ENCODE data around the gene BUB1B.

The BUB1B gene

DNA sequence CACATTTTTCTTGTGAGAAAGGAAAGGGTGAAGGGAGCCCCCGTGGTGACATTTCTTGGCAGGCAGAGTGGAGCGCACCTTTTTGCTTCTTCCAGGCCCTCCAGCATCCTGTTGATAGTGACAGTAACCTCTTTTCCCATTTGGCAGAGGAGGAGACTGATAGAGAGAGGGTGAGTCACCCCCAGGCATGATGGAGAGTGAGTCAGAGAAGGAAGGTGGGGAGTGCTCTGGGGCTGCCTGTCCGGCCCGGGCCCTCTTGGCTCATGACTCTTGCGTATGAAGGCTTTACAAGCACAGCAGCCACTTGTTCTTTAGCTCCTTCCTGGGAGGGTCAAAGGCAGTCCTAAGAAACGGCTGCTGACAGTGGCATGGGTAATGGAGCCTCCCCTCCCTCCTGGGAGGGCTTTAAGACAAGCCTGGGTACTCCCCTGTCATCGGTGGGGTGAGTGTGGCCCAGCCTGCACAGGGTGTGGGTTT lies 106.0 kb downstream of the BUB1B start:
- peak; percentile 82 for DNase-seq (ENCODE audit: low read depth)
- TF ChIP-seq, protein P1, sequence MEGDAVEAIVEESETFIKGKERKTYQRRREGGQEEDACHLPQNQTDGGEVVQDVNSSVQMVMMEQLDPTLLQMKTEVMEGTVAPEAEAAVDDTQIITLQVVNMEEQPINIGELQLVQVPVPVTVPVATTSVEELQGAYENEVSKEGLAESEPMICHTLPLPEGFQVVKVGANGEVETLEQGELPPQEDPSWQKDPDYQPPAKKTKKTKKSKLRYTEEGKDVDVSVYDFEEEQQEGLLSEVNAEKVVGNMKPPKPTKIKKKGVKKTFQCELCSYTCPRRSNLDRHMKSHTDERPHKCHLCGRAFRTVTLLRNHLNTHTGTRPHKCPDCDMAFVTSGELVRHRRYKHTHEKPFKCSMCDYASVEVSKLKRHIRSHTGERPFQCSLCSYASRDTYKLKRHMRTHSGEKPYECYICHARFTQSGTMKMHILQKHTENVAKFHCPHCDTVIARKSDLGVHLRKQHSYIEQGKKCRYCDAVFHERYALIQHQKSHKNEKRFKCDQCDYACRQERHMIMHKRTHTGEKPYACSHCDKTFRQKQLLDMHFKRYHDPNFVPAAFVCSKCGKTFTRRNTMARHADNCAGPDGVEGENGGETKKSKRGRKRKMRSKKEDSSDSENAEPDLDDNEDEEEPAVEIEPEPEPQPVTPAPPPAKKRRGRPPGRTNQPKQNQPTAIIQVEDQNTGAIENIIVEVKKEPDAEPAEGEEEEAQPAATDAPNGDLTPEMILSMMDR (IDR thresholded peaks at IDR 0.05; ENCODE audit: insufficient read depth, low read depth, low read length, missing control alignments) = no peak
- H3K4me3 ChIP-seq (ENCODE audit: low read length) = no peak overlapping the region

- TF ChIP-seq, protein P1 (IDR thresholded peaks at IDR 0.05; ENCODE audit: insufficient read depth, low read depth, low read length, missing control alignments) = no peak
- no peak for DNase-seq (ENCODE audit: low read depth)
- H3K4me3 ChIP-seq (ENCODE audit: low read length) = no peak overlapping the region
Measured at GRCh38 chr15:40267670-40268069, 106.8 kb downstream of the BUB1B start.

DNA sequence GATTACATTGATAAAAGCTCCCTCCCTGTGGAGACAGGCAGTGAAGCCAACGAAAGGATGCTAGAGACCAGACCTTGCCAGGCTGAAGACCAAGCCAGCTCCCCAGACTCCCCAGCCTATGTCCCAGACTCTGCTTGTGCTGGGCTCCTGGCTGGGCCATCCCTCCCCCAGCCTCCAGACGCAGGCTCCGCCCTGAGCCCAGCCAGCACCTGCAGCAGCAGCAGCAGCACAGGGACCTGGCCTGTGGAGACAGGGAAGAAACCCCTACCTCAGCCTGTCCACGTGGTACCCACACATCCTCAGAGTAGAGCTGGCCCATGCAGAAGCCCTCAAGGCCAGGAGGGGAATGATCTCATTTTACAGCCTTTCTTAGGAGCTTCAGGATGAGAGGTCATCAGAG lies 108.7 kb downstream of the BUB1B start:
- no peak for DNase-seq (ENCODE audit: low read depth)
- no peak overlapping the region for H3K4me3 ChIP-seq (ENCODE audit: low read length)
- TF ChIP-seq, protein P1 (IDR thresholded peaks at IDR 0.05; ENCODE audit: insufficient read depth, low read depth, low read length, missing control alignments) = no peak

DNA sequence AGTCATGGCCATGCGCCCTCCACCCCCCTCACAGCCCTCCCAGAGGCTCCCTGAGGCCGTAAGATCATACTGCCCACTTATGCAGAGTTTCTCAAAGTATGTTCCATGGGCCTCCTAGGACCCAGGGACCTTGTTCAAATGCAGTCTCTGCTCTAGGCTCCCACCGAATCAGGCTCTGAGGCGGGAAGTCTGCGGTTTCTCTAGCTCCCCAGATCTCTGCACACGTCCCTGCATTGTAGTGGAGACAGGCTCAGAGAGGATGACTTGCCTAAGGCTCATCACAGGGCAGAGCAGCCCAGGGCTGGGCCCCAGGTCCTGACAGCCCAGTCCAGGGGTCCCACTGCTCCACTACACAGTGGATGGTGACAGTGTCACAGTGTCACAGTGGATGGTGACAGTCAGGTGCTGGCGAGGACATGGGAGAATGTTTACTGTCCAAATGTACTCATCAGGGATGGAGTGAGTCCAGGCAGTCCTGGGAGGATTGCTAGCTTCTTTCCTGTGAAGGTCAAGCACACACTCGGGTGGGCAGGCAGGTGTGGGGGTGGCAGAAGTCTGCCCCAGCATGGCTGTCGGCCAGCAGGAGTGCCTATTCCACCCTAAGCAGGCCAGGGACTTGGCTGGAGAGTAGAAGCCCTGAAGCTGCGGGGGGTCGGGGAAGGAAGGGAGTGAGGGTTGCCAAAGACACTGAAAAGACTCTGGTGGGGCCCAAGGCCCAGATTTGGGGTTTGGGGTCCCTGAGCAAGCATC lies 109.6 kb downstream of the BUB1B start:
- TF ChIP-seq, protein P1 (IDR thresholded peaks at IDR 0.05; ENCODE audit: insufficient read depth, low read depth, low read length, missing control alignments) = no peak
- no peak for DNase-seq (ENCODE audit: low read depth)
- no peak overlapping the region for H3K4me3 ChIP-seq (ENCODE audit: low read length)
